Measurements from ENCODE around the gene GJD4.

Gene GJD4

GRCh38 chr10:35579726-35580422 is 25.3 kb upstream of the GJD4 start:
- DNase-seq = no peak

GRCh38 chr10:35580423-35580770 is 24.7 kb upstream of the GJD4 start:
- DNase-seq = no peak

GRCh38 chr10:35581655-35582054 is 23.5 kb upstream of the GJD4 start:
- no peak for DNase-seq

- no peak for DNase-seq
Observed at GRCh38 chr10:35584946-35585345, 20.2 kb upstream of the GJD4 start.

- DNase-seq = no peak
Observed at GRCh38 chr10:35585356-35585755, 19.8 kb upstream of the GJD4 start.

GRCh38 chr10:35585903-35586535 is 19.1 kb upstream of the GJD4 start:
- DNase-seq = no peak

- DNase-seq = no peak
Observed at GRCh38 chr10:35588836-35589235, 16.3 kb upstream of the GJD4 start.

- DNase-seq = no peak
Observed at GRCh38 chr10:35592441-35592840, 12.7 kb upstream of the GJD4 start.

- DNase-seq = no peak
Observed at GRCh38 chr10:35594115-35595079, 10.7 kb upstream of the GJD4 start.

- no peak for DNase-seq
Observed at GRCh38 chr10:35595106-35595505, 10.0 kb upstream of the GJD4 start.

GRCh38 chr10:35598379-35598778 is 6.8 kb upstream of the GJD4 start:
- DNase-seq = no peak

- DNase-seq = no peak
Observed at GRCh38 chr10:35600193-35600592, 4.9 kb upstream of the GJD4 start.

GRCh38 chr10:35606430-35606829 is 1.3 kb downstream of the GJD4 start:
- no peak for DNase-seq

- DNase-seq = no peak
Observed at GRCh38 chr10:35607475-35608327, 2.6 kb downstream of the GJD4 start.

GRCh38 chr10:35608328-35608672 is 3.2 kb downstream of the GJD4 start:
- DNase-seq = no peak

- no peak for DNase-seq
Observed at GRCh38 chr10:35611750-35612149, 6.6 kb downstream of the GJD4 start.

- no peak for DNase-seq
Observed at GRCh38 chr10:35612385-35613106, 7.4 kb downstream of the GJD4 start.

- DNase-seq = no peak
Observed at GRCh38 chr10:35613107-35613440, 7.9 kb downstream of the GJD4 start.

GRCh38 chr10:35613597-35614226 is 8.6 kb downstream of the GJD4 start:
- no peak for DNase-seq

- no peak for DNase-seq
Observed at GRCh38 chr10:35614312-35614711, 9.2 kb downstream of the GJD4 start.

GRCh38 chr10:35626971-35627507 is 21.9 kb downstream of the GJD4 start:
- no peak for DNase-seq

GRCh38 chr10:35631404-35631803 is 26.3 kb downstream of the GJD4 start:
- no peak for DNase-seq

All from midbrain (tissue), 1 donor.